H1 (cell line): ENCODE measurements around the gene RNF208. TPM values are rescaled to one million over a fixed set of nuclear protein-coding genes. Genes with fewer than 3 reads are reported as not detected.

Experiments used
- CTCF ChIA-PET: fragments of 300-600 bp; sonication (Branson Sonifier 250); formaldehyde crosslinking; loops from one replicate; lab custom pipeline; 2021; ENCODE audit not compliant: partially characterized antibody; lab: Charles Lee
- POLR2A ChIA-PET: fragments of 300-600 bp; sonication (Branson Sonifier 250); formaldehyde crosslinking; loops from one replicate; lab custom pipeline; 2021; ENCODE audit warnings: inconsistent platforms; ENCODE audit not compliant: partially characterized antibody; lab: Charles Lee
- DNase-seq, 2 experiments: peaks; one replicate each; pipeline versions ENCODE4 v3.0.0 to v3.0.0-alpha.2; 2010 to 2022; ENCODE audit warnings: low spot score in 2 of 2, low read depth in 1 of 2, mixed read lengths in 1 of 2
- FAIRE-seq: peaks from 2 replicates; lab custom pipeline; 2011; peaks lifted over from hg19 to GRCh38; lab: Jason Lieb, UNC
- H2AFZ ChIP-seq: 2 replicates; pipeline ENCODE4 v1.8.1; 2012; ENCODE audit warnings: low read length, inconsistent platforms
- H2AK5ac ChIP-seq: 2 replicates; pipeline ENCODE4 v1.6.1; 2013; ENCODE audit warnings: low read depth, low read length
- H2BK120ac ChIP-seq: replicated peaks from 2 replicates; pipeline ENCODE3; 2013; ENCODE audit warnings: low read depth, low read length, inconsistent platforms
- H2BK12ac ChIP-seq: 2 replicates; pipeline ENCODE4 v1.6.1; 2013; ENCODE audit warnings: low read depth, low read length
- H2BK15ac ChIP-seq: 2 replicates; pipeline ENCODE4 v1.6.1; 2013; ENCODE audit warnings: low read length
- H2BK20ac ChIP-seq: 2 replicates; pipeline ENCODE4 v1.6.1; 2013; ENCODE audit warnings: low read length
- H2BK5ac ChIP-seq: 2 replicates; pipeline ENCODE4 v1.6.1; 2013; ENCODE audit warnings: low read depth, low read length
- H3K14ac ChIP-seq: 2 replicates; pipeline ENCODE4 v1.6.1; 2013; ENCODE audit warnings: inconsistent platforms; ENCODE audit not compliant: insufficient read length
- H3K18ac ChIP-seq: 2 replicates; pipeline ENCODE4 v1.6.1; 2013; ENCODE audit warnings: low read length; ENCODE audit errors: extremely low read depth
- H3K23ac ChIP-seq: 2 replicates; pipeline ENCODE4 v1.6.1; 2013; ENCODE audit warnings: inconsistent platforms; ENCODE audit not compliant: insufficient read length
- H3K23me2 ChIP-seq: 2 replicates; pipeline ENCODE4 v1.6.1; 2013; ENCODE audit warnings: low read depth, low read length
- H3K27ac ChIP-seq: 2 replicates; pipeline ENCODE4 v1.6.1; 2011; ENCODE audit warnings: low read depth, low read length, inconsistent platforms
- H3K27me3 ChIP-seq, 4 experiments: replicated peaks in 1 of 4; 1 replicate in 1 of 4; 2 replicates in 3 of 4; pipeline versions ENCODE4 v1.6.1 to v1.8.1; 2011 to 2013; ENCODE audit warnings: low read length in 3 of 4, mild to moderate bottlenecking in 3 of 4, inconsistent platforms in 2 of 4, mixed read lengths in 2 of 4, moderate library complexity in 1 of 4; ENCODE audit not compliant: control insufficient read depth in 3 of 4, insufficient read depth in 3 of 4; ENCODE audit errors: extremely low read depth in 1 of 4
- H3K36me3 ChIP-seq, 4 experiments: 2 replicates each; pipeline versions ENCODE4 v1.6.1 to v1.8.1; 2011 to 2013; ENCODE audit warnings: mild to moderate bottlenecking in 4 of 4, low read length in 3 of 4, moderate library complexity in 2 of 4, control low read depth in 1 of 4, inconsistent platforms in 1 of 4; ENCODE audit not compliant: insufficient read depth in 4 of 4, control insufficient read depth in 2 of 4
- H3K4ac ChIP-seq: replicated peaks from 2 replicates; pipeline ENCODE3; 2013; ENCODE audit warnings: low read length, low read depth, mixed read lengths, inconsistent platforms; ENCODE audit not compliant: insufficient read length
- H3K4me1 ChIP-seq, 4 experiments: replicated peaks in 1 of 4; 1 replicate in 1 of 4; 2 replicates in 3 of 4; pipeline versions ENCODE4 v1.6.1 to v1.8.1; 2011 to 2013; ENCODE audit warnings: low read length in 3 of 4, inconsistent platforms in 2 of 4, mixed read lengths in 1 of 4; ENCODE audit not compliant: insufficient read depth in 4 of 4, control insufficient read depth in 3 of 4
- H3K4me2 ChIP-seq, 2 experiments: 2 replicates each; pipeline versions ENCODE4 v1.6.1 to v1.8.1; 2011 to 2013; ENCODE audit warnings: low read depth in 2 of 2, low read length in 2 of 2, control low read depth in 1 of 2, inconsistent platforms in 1 of 2, mild to moderate bottlenecking in 1 of 2; ENCODE audit not compliant: insufficient read depth in 1 of 2
- H3K4me3 ChIP-seq, 4 experiments: fragments of 200-600, 300-600 bp in 1 of 4; sonication (generic), shearing (Covaris generic), sonication (Bioruptor Twin) in 1 of 4; 2 replicates each; pipeline versions ENCODE4 v1.5.1 to v1.8.1; 2011 to 2016; ENCODE audit warnings: low read length in 4 of 4, low read depth in 3 of 4, control low read depth in 2 of 4, inconsistent platforms in 2 of 4, mild to moderate bottlenecking in 2 of 4, mixed read lengths in 1 of 4, moderate library complexity in 1 of 4; ENCODE audit not compliant: insufficient read depth in 2 of 4; ENCODE audit errors: extremely low read depth in 1 of 4
- H3K56ac ChIP-seq: replicated peaks from 2 replicates; pipeline ENCODE3; 2013; ENCODE audit warnings: low read depth, mild to moderate bottlenecking, mixed read lengths, low read length, inconsistent platforms; ENCODE audit not compliant: insufficient read length
- H3K79me1 ChIP-seq: 2 replicates; pipeline ENCODE4 v1.6.1; 2013; ENCODE audit warnings: low read depth, low read length, control low read depth
- H3K79me2 ChIP-seq, 2 experiments: 2 replicates each; pipeline versions ENCODE4 v1.6.1 to v1.8.1; 2012 to 2013; ENCODE audit warnings: low read length in 2 of 2, mild to moderate bottlenecking in 2 of 2, inconsistent platforms in 1 of 2; ENCODE audit not compliant: insufficient read depth in 2 of 2, control insufficient read depth in 1 of 2
- H3K9ac ChIP-seq, 4 experiments: replicated peaks in 1 of 4; 1 replicate in 1 of 4; 2 replicates in 3 of 4; pipeline versions ENCODE4 v1.6.1 to v1.8.1; 2011 to 2013; ENCODE audit warnings: low read depth in 3 of 4, low read length in 3 of 4, control low read depth in 2 of 4, mild to moderate bottlenecking in 2 of 4, moderate library complexity in 2 of 4, inconsistent platforms in 1 of 4; ENCODE audit errors: extremely low read depth in 1 of 4
- H3K9me3 ChIP-seq, 2 experiments: 2 replicates each; pipeline versions ENCODE4 v1.6.1 to v1.8.1; 2012 to 2013; ENCODE audit warnings: mild to moderate bottlenecking in 2 of 2, moderate library complexity in 2 of 2, control low read depth in 1 of 2, inconsistent platforms in 1 of 2, low read depth in 1 of 2, low read length in 1 of 2, mixed read lengths in 1 of 2; ENCODE audit not compliant: insufficient read depth in 2 of 2
- H4K20me1 ChIP-seq, 2 experiments: replicated peaks in 1 of 2; 2 replicates each; pipeline versions ENCODE3 to v1.8.1; 2011 to 2013; ENCODE audit warnings: inconsistent platforms in 2 of 2, low read length in 2 of 2, mild to moderate bottlenecking in 1 of 2; ENCODE audit not compliant: insufficient read depth in 2 of 2, control insufficient read depth in 1 of 2
- H4K5ac ChIP-seq: 2 replicates; pipeline ENCODE4 v1.6.1; 2013; ENCODE audit warnings: low read length, low read depth, mixed read lengths, inconsistent platforms; ENCODE audit not compliant: insufficient read length
- H4K8ac ChIP-seq: 2 replicates; pipeline ENCODE4 v1.8.0; 2013; ENCODE audit warnings: mild to moderate bottlenecking, moderate library complexity, low read length, inconsistent platforms; ENCODE audit not compliant: insufficient read depth; ENCODE audit errors: extremely low read depth
- H4K91ac ChIP-seq: replicated peaks from 2 replicates; pipeline ENCODE3; 2013; ENCODE audit warnings: low read length, mixed read lengths, inconsistent platforms; ENCODE audit not compliant: insufficient read length
- CREB1 ChIP-seq: IDR thresholded peaks from 2 replicates; pipeline ENCODE4 v1.6.1; 2012; ENCODE audit warnings: inconsistent platforms
- CTBP2 ChIP-seq: IDR thresholded peaks from 2 replicates; pipeline ENCODE4 v1.7.0; 2011; ENCODE audit warnings: borderline replicate concordance, mild to moderate bottlenecking, moderate library complexity, mixed read lengths, low read length; ENCODE audit not compliant: insufficient read depth, insufficient read length
- EGR1 ChIP-seq: IDR thresholded peaks from 2 replicates; pipeline ENCODE4 v1.6.1; 2011; ENCODE audit warnings: low read depth, low read length, borderline replicate concordance
- EZH2 ChIP-seq: fragments of 200-600 bp; sonication (generic); IDR thresholded peaks from 2 replicates; pipeline ENCODE4 v1.7.1; 2012; ENCODE audit warnings: low read depth, mild to moderate bottlenecking, moderate library complexity, low read length, inconsistent platforms; ENCODE audit not compliant: severe bottlenecking
- KDM4A ChIP-seq: IDR thresholded peaks from one replicate; pipeline ENCODE4 v1.7.1; 2012; ENCODE audit warnings: low read depth, mild to moderate bottlenecking, moderate library complexity, low read length, inconsistent platforms; ENCODE audit not compliant: severe bottlenecking
- KDM5A ChIP-seq: fragments of 200-600 bp; IDR thresholded peaks from 2 replicates; pipeline ENCODE4 v1.7.1; 2012; ENCODE audit warnings: mild to moderate bottlenecking, low read length, inconsistent platforms, mixed read lengths
- MAX ChIP-seq: IDR thresholded peaks from 2 replicates; pipeline ENCODE4 v1.6.1; 2012; ENCODE audit warnings: inconsistent platforms
- POU5F1 ChIP-seq: IDR thresholded peaks from 2 replicates; pipeline ENCODE4 v1.6.1; 2011; ENCODE audit warnings: low read depth, mild to moderate bottlenecking, low read length, moderate library complexity
- SAP30 ChIP-seq: fragments of 300-600 bp; sonication (generic); IDR thresholded peaks from 2 replicates; pipeline ENCODE4 v1.7.1; 2012; ENCODE audit warnings: low read length, moderate library complexity, mild to moderate bottlenecking, inconsistent platforms; ENCODE audit not compliant: insufficient read depth, insufficient replicate concordance
- SIRT6 ChIP-seq: IDR thresholded peaks from one replicate; pipeline ENCODE4 v1.7.1; 2012; ENCODE audit warnings: low read length, inconsistent platforms
- SP2 ChIP-seq: IDR thresholded peaks from 2 replicates; pipeline ENCODE4 v1.6.1; 2012; ENCODE audit warnings: mild to moderate bottlenecking, low read length, inconsistent platforms
- WGBS, 2 experiments: shearing (Covaris generic) in 1 of 2; methylation state at CpG; one replicate each; pipeline versions ENCODE4 v1.1.6 to v1.1.7; 2013 to 2015; ENCODE audit warnings: low lambda C conversion rate in 2 of 2, mixed read lengths in 2 of 2, inconsistent platforms in 1 of 2, low coverage in 1 of 2, missing lambda C conversion rate in 1 of 2; ENCODE audit not compliant: insufficient replicate concordance in 2 of 2, insufficient coverage in 1 of 2, insufficient read length in 1 of 2; ENCODE audit errors: extremely low coverage in 1 of 2, missing lambda C conversion rate in 1 of 2; 5-methylcytosine and 5-hydroxymethylcytosine counted together
- polyA plus RNA-seq, 7 experiments: library from polyadenylated mRNA; depleted of rRNA in 3 of 7; stranded (reverse) in 5 of 7; unstranded in 2 of 7; fragments of >200 nt in 5 of 7; fragments of 200-250 nt in 2 of 7; gene quantifications; 1 replicate in 5 of 7; 2 replicates in 1 of 7; 4 replicates in 1 of 7; pipeline versions ENCODE4 v1.2.1 to v1.2.3, GENCODE V29; 2011 to 2013; ENCODE audit warnings: missing spikeins in 2 of 7, mixed read lengths in 2 of 7
- total RNA-seq: library from RNA; stranded (reverse); fragmentation: NEBNext Ultra II Directional; extraction: Animal tissue kit (Norgen Biotek cat#: 25700); gene quantifications from 2 replicates; pipeline ENCODE4 v1.2.1, GENCODE V29; 2021

The RNF208 gene
- total and polyA plus RNA-seq, 2 of the 8 experiments (the other 6 are each of a cell fraction or from before 2014, with no cell fraction given), result 2.7 to 7.7 TPM

DNA sequence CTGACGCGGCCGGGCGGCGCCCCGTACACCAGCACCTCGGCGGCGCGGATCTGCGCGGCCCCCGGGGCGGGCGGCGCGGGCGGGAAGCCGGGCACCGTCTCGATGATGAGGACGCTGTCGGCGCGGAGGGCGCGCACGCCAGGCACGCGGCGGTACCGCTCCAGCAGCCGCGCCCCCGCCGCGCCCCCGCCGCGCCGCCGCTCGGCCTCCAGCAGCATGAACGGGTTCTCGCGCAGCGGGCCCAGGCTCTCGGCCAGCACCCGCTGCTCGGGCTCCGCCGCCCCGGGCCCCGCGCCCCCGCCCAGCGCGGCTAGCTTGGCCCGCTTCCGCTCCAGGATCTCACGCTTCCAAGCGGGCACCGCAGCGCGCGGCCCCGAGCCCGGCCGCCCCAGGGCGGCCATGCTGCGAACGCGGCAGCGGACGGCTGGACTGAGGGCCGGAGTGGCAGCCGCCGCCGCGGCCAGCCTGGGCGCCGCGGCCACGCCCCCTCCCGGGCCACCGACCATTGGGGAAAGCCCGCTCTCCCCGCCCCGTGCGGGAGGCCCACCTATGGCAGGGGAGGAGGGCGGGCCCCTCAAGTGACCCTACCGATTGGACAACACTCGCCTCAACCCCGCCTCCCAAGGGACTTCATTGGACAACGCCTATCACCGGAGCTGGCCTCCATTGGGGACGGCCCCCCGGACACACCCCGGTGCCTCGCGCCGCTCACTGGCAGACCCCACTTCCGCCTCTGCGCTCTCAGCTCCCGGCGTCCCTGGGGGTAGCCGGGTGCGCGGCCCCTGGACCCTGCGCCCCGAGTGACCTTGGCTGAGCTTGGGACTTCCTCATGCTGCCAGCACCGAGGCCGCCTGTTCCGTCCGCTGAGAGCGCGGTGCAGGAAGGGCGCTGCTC is 21.5 kb downstream of the RNF208 start, which contains the start of gene TPRN:
Gene TPRN, minus strand, starts transcription at position 431 of the 894 bp plus-strand sequence. Its CDS starts 30 bp downstream, at position 401.
- peak within 1 kb of the TSS; percentile 35 to 71 (median 62) for H3K9ac ChIP-seq
- DNase-seq, result peak; percentile 96 to 97
- peak within 1 kb of the TSS; percentile 98 for H2BK5ac ChIP-seq
- no peak within 1 kb of the TSS for H3K14ac ChIP-seq
- no peak within 1 kb of the TSS for H3K23ac ChIP-seq
- peaks cover 8 to 28% (median 18%) of the 10 kb centered on the region in 4 experiments for H3K4me1 ChIP-seq
- no peaks in the 10 kb centered on the region for H3K36me3 ChIP-seq
- H3K27ac ChIP-seq, result no peak within 1 kb of the TSS; the same call in 1 of the 2 replicates
- peak within 1 kb of the TSS; percentile 64 to 78 (median 69) for H3K4me3 ChIP-seq
- no peaks in the 10 kb centered on the region for H3K9me3 ChIP-seq
- peak within 1 kb of the TSS; percentile 99 for H3K18ac ChIP-seq
- peak within 1 kb of the TSS; percentile 99 for H4K91ac ChIP-seq
- H3K79me1 ChIP-seq, result peaks cover 26% of the 10 kb centered on the region
- H3K4ac ChIP-seq, result peak within 1 kb of the TSS; percentile 91
- H2AK5ac ChIP-seq, result no peak within 1 kb of the TSS
- H2BK120ac ChIP-seq, result peak within 1 kb of the TSS; percentile 54
- H3K27me3 ChIP-seq, result no peaks in the 10 kb centered on the region
- peaks cover 13% of the 10 kb centered on the region for H3K23me2 ChIP-seq
- peak within 1 kb of the TSS; percentile 76 to 88 for H3K4me2 ChIP-seq
- H4K8ac ChIP-seq, result peak within 1 kb of the TSS; percentile 86
- no peak within 1 kb of the TSS for H2AFZ ChIP-seq
- peaks cover 0 to 44% of the 10 kb centered on the region in 2 experiments; a peak in 3 of 4 replicates for H3K79me2 ChIP-seq
- peak within 1 kb of the TSS; percentile 100 for H4K5ac ChIP-seq
- 1% methylated on average over 40 of the region's 118 CpGs; no CpG with 5 or more reads in 1 of the 2 experiments for WGBS, 2 experiments
- FAIRE-seq, result no peak
- ChIA-PET CTCF (interaction anchor here (0.6 to 4.4 kb wide), 9 partner anchors 10 to 154 kb away, joined by 3 to 19 read pairs (median 4); partner anchors contain the start of genes NPDC1 and RNF224), POLR2A (interaction anchor here (0.6 to 69.9 kb wide), 13 partner anchors 11 to 114 kb away, joined by 3 to 1462 read pairs (median 6); partner anchors contain the start of genes ANAPC2, CYSRT1, MAN1B1 and NELFB)
- no peak within 1 kb of the TSS for H2BK20ac ChIP-seq
- no peak within 1 kb of the TSS for H2BK15ac ChIP-seq
- no peak within 1 kb of the TSS for H2BK12ac ChIP-seq
- H3K56ac ChIP-seq, result peak within 1 kb of the TSS; percentile 77
- peaks cover 0 to 23% of the 10 kb centered on the region in 2 experiments for H4K20me1 ChIP-seq
- TF ChIP-seq CREB1 (peak; percentile 47; the same call in 1 of the 2 replicates), MAX (peak; percentile 58), SP2 (peak; percentile 66), CTBP2 (no peak), EZH2 (no peak), KDM4A (peak; percentile 22), EGR1 (0 out of 2 replicates have a peak, but pooled peaks have one; percentile 12), SAP30 (no peak), KDM5A (no peak), SIRT6 (no peak), POU5F1 (no peak)
